ENCODE results near the gene NFATC1. TPM values are rescaled to one million over a fixed set of nuclear protein-coding genes. Genes with fewer than 3 reads are reported as not detected.

NFATC1 gene
- total RNA-seq, 6 experiments from 2014 or later: 0.57 to 2.0 (median 0.89) TPM

GRCh38 chr18:79509536-79509930 lies 113.8 kb downstream of the NFATC1 start:
- H3K4me3 Mint-ChIP-seq: no peak overlapping the region
- DNase-seq: no peak

DNA sequence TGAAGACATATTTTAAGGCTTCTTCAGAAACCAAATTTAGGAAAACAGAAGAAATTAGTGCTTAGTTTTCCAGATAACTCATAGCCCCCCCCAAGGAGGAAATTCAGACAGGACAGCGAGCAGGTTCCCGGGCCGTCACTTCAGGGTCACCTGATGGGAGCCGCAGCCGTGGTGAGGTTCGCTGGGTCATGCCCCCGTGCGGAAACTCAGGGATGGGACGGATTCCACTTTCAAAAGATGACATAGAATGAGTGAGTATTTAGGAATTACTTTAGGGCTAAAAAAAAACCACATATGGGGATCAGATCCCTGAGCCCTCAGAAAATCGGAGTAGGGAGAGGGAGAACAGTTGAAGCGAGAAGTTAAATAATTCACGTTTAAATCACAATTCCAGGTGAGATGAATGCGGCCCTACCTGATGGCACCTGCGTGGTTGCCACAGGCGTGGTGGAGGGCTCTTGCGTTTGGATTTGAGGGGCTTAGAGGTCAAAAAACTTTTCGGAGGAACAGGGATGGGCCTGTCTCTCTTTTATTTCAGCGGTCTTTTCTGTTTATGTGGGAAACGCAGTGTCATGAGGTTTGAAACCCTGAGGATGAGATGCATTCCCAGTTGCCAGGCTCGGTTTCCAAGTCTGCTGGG lies 114.4 kb downstream of the NFATC1 start:
- peaks cover 15% of the 10 kb centered on the region for H3K4me1 Mint-ChIP-seq (ENCODE audit: low read depth)
- TF ChIP-seq CTCF (IDR thresholded peaks at IDR 0.05): no peak
- DNase-seq: no peak
- H3K9me3 Mint-ChIP-seq: peaks cover 7% of the 10 kb centered on the region; the same call in 1 of the 2 replicates
- H3K27me3 Mint-ChIP-seq (ENCODE audit: insufficient read depth): peaks cover 7% of the 10 kb centered on the region
- H3K4me3 Mint-ChIP-seq: no peak overlapping the region
- H3K27ac Mint-ChIP-seq: no peak overlapping the region
- H3K36me3 Mint-ChIP-seq (ENCODE audit: low read depth): no peaks in the 10 kb centered on the region

More at GRCh38 chr18:79509536-79509930, 113.8 kb downstream of the NFATC1 start:
- H3K36me3 Mint-ChIP-seq (ENCODE audit: low read depth): no peaks in the 10 kb centered on the region
- no peak for TF ChIP-seq CTCF (IDR thresholded peaks at IDR 0.05)
- no peak overlapping the region for H3K27ac Mint-ChIP-seq
- peaks cover 1% of the 10 kb centered on the region for H3K27me3 Mint-ChIP-seq (ENCODE audit: insufficient read depth)
- H3K9me3 Mint-ChIP-seq: peaks cover 7% of the 10 kb centered on the region; the same call in 1 of the 2 replicates
- H3K4me1 Mint-ChIP-seq (ENCODE audit: low read depth): peaks cover 15% of the 10 kb centered on the region

DNA sequence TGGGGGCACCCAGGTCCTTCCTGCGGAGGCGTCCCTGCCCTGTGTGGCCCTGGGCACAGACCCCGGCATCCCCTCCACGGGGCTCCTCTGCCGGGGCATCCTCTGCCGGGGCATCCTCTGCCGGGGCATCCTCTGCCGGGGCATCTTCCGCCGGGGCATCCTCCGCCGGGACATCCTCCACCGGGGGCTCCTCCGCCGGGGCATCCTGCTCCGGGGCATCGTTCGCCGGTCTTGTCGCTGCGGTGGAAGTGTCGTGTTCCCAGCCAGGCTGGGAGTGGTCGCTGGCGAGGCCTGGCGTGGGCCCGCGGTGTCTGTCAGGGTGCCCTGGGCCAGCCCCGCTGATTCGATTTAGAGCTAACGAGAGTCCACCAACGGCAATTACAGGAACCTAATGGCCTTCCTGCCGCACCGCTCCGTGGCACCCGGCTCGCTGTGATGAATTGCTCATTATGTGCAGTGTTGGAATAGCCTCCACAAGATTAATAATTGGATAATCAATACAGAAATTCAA lies 115.1 kb downstream of the NFATC1 start:
- DNase-seq: no peak
- Mint-ChIP-seq H3K36me3 (ENCODE audit: low read depth) (no peaks in the 10 kb centered on the region), H3K27me3 (ENCODE audit: insufficient read depth) (peaks cover 7% of the 10 kb centered on the region), H3K9me3 (peaks cover 7% of the 10 kb centered on the region; the same call in 1 of the 2 replicates), H3K4me1 (ENCODE audit: low read depth) (peaks cover 15% of the 10 kb centered on the region), H3K4me3 (no peak overlapping the region), H3K27ac (no peak overlapping the region)
- no peak for TF ChIP-seq CTCF (IDR thresholded peaks at IDR 0.05)

- H3K9me3 Mint-ChIP-seq: peaks cover 7% of the 10 kb centered on the region; the same call in 1 of the 2 replicates
- TF ChIP-seq CTCF (IDR thresholded peaks at IDR 0.05): no peak
- no peaks in the 10 kb centered on the region for H3K36me3 Mint-ChIP-seq (ENCODE audit: low read depth)
- peaks cover 7% of the 10 kb centered on the region for H3K27me3 Mint-ChIP-seq (ENCODE audit: insufficient read depth)
- H3K4me1 Mint-ChIP-seq (ENCODE audit: low read depth): peaks cover 15% of the 10 kb centered on the region
- DNase-seq: no peak
- H3K4me3 Mint-ChIP-seq: no peak overlapping the region
- no peak overlapping the region for H3K27ac Mint-ChIP-seq
These were observed 115.5 kb downstream of the NFATC1 start for GRCh38 chr18:79511271-79511670.

DNA sequence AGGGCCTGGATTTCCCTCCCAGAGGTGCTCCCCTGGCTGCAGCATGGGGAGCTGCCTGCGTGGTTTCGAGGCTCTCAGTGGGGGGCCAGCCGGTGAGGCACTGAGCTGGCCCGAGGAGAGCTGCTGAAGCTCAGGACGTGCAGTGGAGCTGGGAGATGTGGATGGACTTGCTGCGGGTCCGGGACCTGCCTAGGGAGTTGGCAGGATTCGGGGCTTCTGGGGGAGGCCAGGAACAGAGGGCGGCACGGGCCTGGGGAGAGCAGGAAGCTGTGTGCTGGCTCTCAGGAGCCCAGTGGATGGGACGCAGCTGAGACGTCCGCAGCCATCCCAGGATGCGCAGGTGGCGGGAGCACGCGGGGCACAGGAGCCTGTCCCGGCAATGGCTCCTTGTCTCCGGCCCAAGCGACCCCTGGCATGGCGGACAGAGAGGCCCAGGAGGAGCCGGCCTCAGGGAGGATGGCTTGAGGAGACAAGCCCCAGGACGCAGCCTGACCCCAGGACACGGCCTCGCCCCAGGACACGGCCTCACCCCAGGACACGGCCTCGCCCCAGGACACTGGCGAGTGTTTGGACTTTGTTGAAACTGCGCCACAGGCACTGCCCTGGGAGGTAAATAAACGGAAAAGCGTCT lies 116.1 kb downstream of the NFATC1 start:
- TF ChIP-seq CTCF (IDR thresholded peaks at IDR 0.05): no peak
- peaks cover 7% of the 10 kb centered on the region for H3K27me3 Mint-ChIP-seq (ENCODE audit: insufficient read depth)
- no peak overlapping the region for H3K4me3 Mint-ChIP-seq
- H3K4me1 Mint-ChIP-seq (ENCODE audit: low read depth): peaks cover 15% of the 10 kb centered on the region
- H3K27ac Mint-ChIP-seq: no peak overlapping the region
- H3K9me3 Mint-ChIP-seq: peaks cover 7% of the 10 kb centered on the region; the same call in 1 of the 2 replicates
- DNase-seq: no peak
- H3K36me3 Mint-ChIP-seq (ENCODE audit: low read depth): no peaks in the 10 kb centered on the region

Data from HFFc6 (cell line).